Measurements from ENCODE around the gene ZNF497. TPM values are rescaled to one million over a fixed set of nuclear protein-coding genes. Genes with fewer than 3 reads are reported as not detected.

The ZNF497 gene
- total RNA-seq, 2 experiments from 2014 or later: 0.28 to 0.55 TPM

GRCh38 chr19:58367698-58368454 lies 5.3 kb upstream of the ZNF497 start:
- CTCF ChIA-PET: no interaction called here

GRCh38 chr19:58366585-58367430 lies 4.3 kb upstream of the ZNF497 start:
- DNase-seq (peak in 1 of 14 experiments; percentile 17), ATAC-seq (ENCODE audit: poor library complexity) (no peak)
- H3K36me3 ChIP-seq (ENCODE audit: insufficient read depth, low read length): no peaks in the 10 kb centered on the region
- no peaks in the 10 kb centered on the region for H3K27me3 ChIP-seq (ENCODE audit: control insufficient read depth in 1 of 2, insufficient read depth in 2 of 2, low read length in 2 of 2)
- H3K27ac ChIP-seq (ENCODE audit: low read depth in 1 of 2, low read length in 2 of 2): no peak overlapping the region
- ChIA-PET CTCF (no interaction called here), POLR2A (no interaction called here)
- Mint-ChIP-seq H3K27me3 (no peaks in the 10 kb centered on the region), H3K36me3 (ENCODE audit: low read depth) (peaks cover 4% of the 10 kb centered on the region), H3K4me1 (ENCODE audit: low read depth) (peaks cover 10% of the 10 kb centered on the region), H3K9me3 (no peaks in the 10 kb centered on the region), H3K27ac (no peak overlapping the region), H3K4me3 (peak overlapping the region; percentile 34)
- TF ChIP-seq CTCF (IDR thresholded peaks at IDR 0.05): no peak
- H3K4me3 ChIP-seq (ENCODE audit: low read length): no peak overlapping the region
- intact Hi-C loops (cut with DNase I, micrococcal nuclease): no loop called here
- no peaks in the 10 kb centered on the region for H3K9me3 ChIP-seq (ENCODE audit: control insufficient read depth in 1 of 2, insufficient read depth in 1 of 2, low read length in 2 of 2)
- peaks cover 14% of the 10 kb centered on the region for H3K4me1 ChIP-seq (ENCODE audit: insufficient read depth, low read length)

More at GRCh38 chr19:58367698-58368454, 5.3 kb upstream of the ZNF497 start:
- peaks cover 7% of the 10 kb centered on the region for H3K4me1 ChIP-seq (ENCODE audit: insufficient read depth, low read length)
- POLR2A ChIA-PET: no interaction called here
- ATAC-seq (ENCODE audit: poor library complexity) (no peak), DNase-seq (peak in 1 of 14 experiments; percentile 20)
- H3K4me1 Mint-ChIP-seq (ENCODE audit: low read depth): peaks cover 1% of the 10 kb centered on the region
- no peak overlapping the region for H3K4me3 Mint-ChIP-seq
- no peaks in the 10 kb centered on the region for H3K36me3 ChIP-seq (ENCODE audit: insufficient read depth, low read length)
- no peaks in the 10 kb centered on the region for H3K9me3 Mint-ChIP-seq
- no peaks in the 10 kb centered on the region for H3K27me3 ChIP-seq (ENCODE audit: control insufficient read depth in 1 of 2, insufficient read depth in 2 of 2, low read length in 2 of 2)
- no peaks in the 10 kb centered on the region for H3K9me3 ChIP-seq (ENCODE audit: control insufficient read depth in 1 of 2, insufficient read depth in 1 of 2, low read length in 2 of 2)
- no peak overlapping the region for H3K27ac ChIP-seq (ENCODE audit: low read depth in 1 of 2, low read length in 2 of 2)
- H3K36me3 Mint-ChIP-seq (ENCODE audit: low read depth): peaks cover under 1% of the 10 kb centered on the region
- no peak overlapping the region for H3K27ac Mint-ChIP-seq
- intact Hi-C loops (cut with DNase I, micrococcal nuclease): no loop called here
- no peak overlapping the region for H3K4me3 ChIP-seq (ENCODE audit: low read length)
- no peaks in the 10 kb centered on the region for H3K27me3 Mint-ChIP-seq
- TF ChIP-seq CTCF (IDR thresholded peaks at IDR 0.05): no peak

GRCh38 chr19:58364146-58364545 lies 1.6 kb upstream of the ZNF497 start:
- Histone ChIP-seq H3K4me3 (ENCODE audit: low read length) (no peak overlapping the region), H3K27me3 (ENCODE audit: control insufficient read depth in 1 of 2, insufficient read depth in 2 of 2, low read length in 2 of 2) (no peaks in the 10 kb centered on the region), H3K9me3 (ENCODE audit: control insufficient read depth in 1 of 2, insufficient read depth in 1 of 2, low read length in 2 of 2) (no peaks in the 10 kb centered on the region), H3K27ac (ENCODE audit: low read depth in 1 of 2, low read length in 2 of 2) (no peak overlapping the region), H3K36me3 (ENCODE audit: insufficient read depth, low read length) (no peaks in the 10 kb centered on the region), H3K4me1 (ENCODE audit: insufficient read depth, low read length) (peaks cover 16% of the 10 kb centered on the region)
- H3K4me3 Mint-ChIP-seq: no peak overlapping the region
- intact Hi-C loops (cut with DNase I, micrococcal nuclease): no loop called here
- no peaks in the 10 kb centered on the region for H3K9me3 Mint-ChIP-seq
- H3K27ac Mint-ChIP-seq: no peak overlapping the region
- CTCF ChIA-PET: interaction anchor here (0.7 kb wide), 1 partner anchor 209 kb away, joined by 3 read pairs; no protein-coding TSS in a partner anchor
- ATAC-seq (ENCODE audit: poor library complexity): no peak
- no peak for TF ChIP-seq CTCF (IDR thresholded peaks at IDR 0.05)
- H3K36me3 Mint-ChIP-seq (ENCODE audit: low read depth): peaks cover 4% of the 10 kb centered on the region
- peak in 1 of 14 experiments; percentile 15 for DNase-seq
- H3K27me3 Mint-ChIP-seq: no peaks in the 10 kb centered on the region
- H3K4me1 Mint-ChIP-seq (ENCODE audit: low read depth): peaks cover 12% of the 10 kb centered on the region
- POLR2A ChIA-PET: interaction anchor here (1.1 to 2.5 kb wide), 3 partner anchors 38 to 199 kb away, joined by 4 to 16 read pairs (median 8); partner anchors contain the start of genes ZNF132 and ZSCAN22
